ENCODE data around the gene IQUB. TPM values are rescaled to one million over a fixed set of nuclear protein-coding genes. Genes with fewer than 3 reads are reported as not detected.
A peak's percentile ranks its signal among the peaks of the same experiment; 100 is the strongest.

IQUB gene
- total and polyA plus RNA-seq, 2 donors (not counting 1 experiment from before 2014, with no cell fraction given): 0.01 to 0.12 TPM

DNA sequence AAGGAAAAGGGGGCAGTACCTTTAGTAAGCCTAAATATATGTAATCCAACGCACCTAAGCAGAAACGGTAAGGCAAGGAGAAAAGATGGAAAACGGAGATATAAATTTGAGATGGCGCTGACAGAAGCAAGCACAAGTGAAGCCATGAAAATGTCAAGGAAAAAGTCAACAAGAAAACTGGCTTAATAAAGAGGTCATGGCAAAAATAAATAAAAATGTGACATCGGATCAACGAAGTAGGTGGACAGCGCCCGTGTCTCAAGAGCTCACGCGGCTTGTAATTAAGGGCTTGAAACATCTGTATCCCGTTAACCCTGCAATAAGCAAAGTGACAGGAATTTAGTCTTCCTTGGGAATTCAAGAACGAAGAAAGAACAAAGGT, 22.6 kb upstream of the IQUB start:
- Mint-ChIP-seq H3K4me3 (no peak overlapping the region), H3K4me1 (peaks cover 9% of the 10 kb centered on the region), H3K27me3 (peaks cover 15% of the 10 kb centered on the region), H3K27ac (no peak overlapping the region), H3K9me3 (ENCODE audit: insufficient read depth) (no peaks in the 10 kb centered on the region)
- Histone ChIP-seq H4K20me1 (ENCODE audit: control insufficient read depth, insufficient read depth, low read length, poor library complexity, severe bottlenecking) (no peaks in the 10 kb centered on the region), H3K4me1 (ENCODE audit: control insufficient read depth in 2 of 2, insufficient read depth in 2 of 2, low read length in 2 of 2) (peaks cover 14 to 17% of the 10 kb centered on the region in 2 donors), H3K27me3 (replicated peaks in 1 of 4; ENCODE audit: control extremely low read depth in 1 of 4, control insufficient read depth in 3 of 4, insufficient read depth in 4 of 4, low read length in 3 of 4) (no peaks in the 10 kb centered on the region), H3K9me3 (ENCODE audit: control extremely low read depth in 1 of 3, control insufficient read depth in 2 of 3, insufficient read depth in 1 of 3, low read length in 2 of 3) (no peaks in the 10 kb centered on the region), H3K9ac (ENCODE audit: low read length) (peak overlapping the region; percentile 95), H3K27ac (ENCODE audit: low read length in 2 of 2) (peak overlapping the region; percentile 67 to 86), H3K4me2 (replicated peaks; ENCODE audit: low read depth, low read length, poor library complexity, severe bottlenecking) (peak overlapping the region; percentile 80), H3K79me2 (ENCODE audit: control insufficient read depth, insufficient read depth, low read length) (peaks cover 38% of the 10 kb centered on the region), H3K4me3 (ENCODE audit: control extremely low read depth in 1 of 5, extremely low read depth in 1 of 5, insufficient read depth in 1 of 5, low read depth in 2 of 5, low read length in 4 of 5) (peak overlapping the region; percentile 75 to 99 (median 96)), H2AFZ (ENCODE audit: insufficient read depth, low read depth, low read length, poor library complexity, severe bottlenecking) (peak overlapping the region; percentile 94), H3K36me3 (replicated peaks in 1 of 2; ENCODE audit: control extremely low read depth in 1 of 2, control insufficient read depth in 1 of 2, extremely low read depth in 1 of 2, insufficient read depth in 2 of 2, low read length in 1 of 2) (peaks cover 0 to 12% of the 10 kb centered on the region in 2 experiments)
- TF ChIP-seq EZH2 (IDR thresholded peaks at IDR 0.05; ENCODE audit: borderline replicate concordance, insufficient read depth, low read depth, low read length, poor library complexity, severe bottlenecking): no peak
- TF ChIP-seq, protein P1, sequence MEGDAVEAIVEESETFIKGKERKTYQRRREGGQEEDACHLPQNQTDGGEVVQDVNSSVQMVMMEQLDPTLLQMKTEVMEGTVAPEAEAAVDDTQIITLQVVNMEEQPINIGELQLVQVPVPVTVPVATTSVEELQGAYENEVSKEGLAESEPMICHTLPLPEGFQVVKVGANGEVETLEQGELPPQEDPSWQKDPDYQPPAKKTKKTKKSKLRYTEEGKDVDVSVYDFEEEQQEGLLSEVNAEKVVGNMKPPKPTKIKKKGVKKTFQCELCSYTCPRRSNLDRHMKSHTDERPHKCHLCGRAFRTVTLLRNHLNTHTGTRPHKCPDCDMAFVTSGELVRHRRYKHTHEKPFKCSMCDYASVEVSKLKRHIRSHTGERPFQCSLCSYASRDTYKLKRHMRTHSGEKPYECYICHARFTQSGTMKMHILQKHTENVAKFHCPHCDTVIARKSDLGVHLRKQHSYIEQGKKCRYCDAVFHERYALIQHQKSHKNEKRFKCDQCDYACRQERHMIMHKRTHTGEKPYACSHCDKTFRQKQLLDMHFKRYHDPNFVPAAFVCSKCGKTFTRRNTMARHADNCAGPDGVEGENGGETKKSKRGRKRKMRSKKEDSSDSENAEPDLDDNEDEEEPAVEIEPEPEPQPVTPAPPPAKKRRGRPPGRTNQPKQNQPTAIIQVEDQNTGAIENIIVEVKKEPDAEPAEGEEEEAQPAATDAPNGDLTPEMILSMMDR (IDR thresholded peaks at IDR 0.05): no peak
- CTCF ChIA-PET: interaction anchor here (0.7 to 1.6 kb wide), 3 partner anchors 18 to 145 kb away, joined by 3 to 8 read pairs (median 5); partner anchors contain the start of gene IQUB
- POLR2A ChIA-PET: interaction anchor here (1.6 kb wide), 2 partner anchors 22 to 192 kb away, joined by 8 to 9 read pairs; partner anchors contain the start of genes IQUB and WASL
- DNase-seq: no peak
- ATAC-seq (ENCODE audit: low read depth): no peak
- 5% methylated on average over 10 of the region's 12 CpGs for WGBS (ENCODE audit: insufficient coverage)
- intact Hi-C loops (cut with micrococcal nuclease): loop anchor here (1.0 to 10.0 kb wide), 4 partner anchors 22 to 1412 kb away; partner anchors contain the start of genes AASS, POT1 and WASL

DNA sequence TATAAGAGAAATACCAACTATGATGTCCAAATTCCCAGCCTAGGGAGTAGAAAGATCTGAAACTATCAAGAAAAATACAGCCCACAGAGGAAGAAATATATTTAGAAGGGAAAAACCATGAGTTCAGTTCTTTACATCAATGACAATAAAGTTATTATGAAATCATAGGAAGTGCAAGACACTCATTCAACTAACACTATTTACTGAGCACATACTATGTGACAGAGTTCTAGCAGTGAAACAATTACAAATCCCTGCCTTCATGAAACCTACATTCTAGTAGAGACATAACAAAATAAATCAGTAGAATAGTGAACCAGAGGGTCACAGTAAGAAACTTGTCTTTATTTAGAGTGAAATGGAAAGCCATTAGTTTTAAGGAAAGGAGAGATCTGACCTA, 21.1 kb upstream of the IQUB start:
- no peaks in the 10 kb centered on the region for H3K9me3 ChIP-seq (ENCODE audit: control extremely low read depth in 1 of 3, control insufficient read depth in 2 of 3, insufficient read depth in 1 of 3, low read length in 2 of 3)
- DNase-seq: no peak
- POLR2A ChIA-PET: no interaction called here

More for the DNA sequence above, 21.1 kb upstream of the IQUB start:
- no peaks in the 10 kb centered on the region for H4K20me1 ChIP-seq (ENCODE audit: control insufficient read depth, insufficient read depth, low read length, poor library complexity, severe bottlenecking)
- Mint-ChIP-seq H3K27me3 (peaks cover 6% of the 10 kb centered on the region), H3K9me3 (ENCODE audit: insufficient read depth) (no peaks in the 10 kb centered on the region), H3K4me1 (peaks cover 9% of the 10 kb centered on the region), H3K4me3 (no peak overlapping the region), H3K27ac (no peak overlapping the region)
- ATAC-seq (ENCODE audit: low read depth): no peak
- CTCF ChIA-PET: no interaction called here
- no peak overlapping the region for H3K9ac ChIP-seq (ENCODE audit: low read length)
- H3K4me3 ChIP-seq (ENCODE audit: control extremely low read depth in 1 of 5, extremely low read depth in 1 of 5, insufficient read depth in 1 of 5, low read depth in 2 of 5, low read length in 4 of 5): no peak overlapping the region
- H2AFZ ChIP-seq (ENCODE audit: insufficient read depth, low read depth, low read length, poor library complexity, severe bottlenecking): no peak overlapping the region
- H3K4me2 ChIP-seq (replicated peaks; ENCODE audit: low read depth, low read length, poor library complexity, severe bottlenecking): no peak overlapping the region
- peaks cover 1 to 18% of the 10 kb centered on the region in 2 experiments for H3K36me3 ChIP-seq (replicated peaks in 1 of 2; ENCODE audit: control extremely low read depth in 1 of 2, control insufficient read depth in 1 of 2, extremely low read depth in 1 of 2, insufficient read depth in 2 of 2, low read length in 1 of 2)
- no peak overlapping the region for H3K27ac ChIP-seq (ENCODE audit: low read length in 2 of 2)
- no peak for TF ChIP-seq EZH2 (IDR thresholded peaks at IDR 0.05; ENCODE audit: borderline replicate concordance, insufficient read depth, low read depth, low read length, poor library complexity, severe bottlenecking)
- TF ChIP-seq, protein P1 (IDR thresholded peaks at IDR 0.05): no peak
- H3K79me2 ChIP-seq (ENCODE audit: control insufficient read depth, insufficient read depth, low read length): peaks cover 41% of the 10 kb centered on the region
- no peaks in the 10 kb centered on the region for H3K27me3 ChIP-seq (replicated peaks in 1 of 4; ENCODE audit: control extremely low read depth in 1 of 4, control insufficient read depth in 3 of 4, insufficient read depth in 4 of 4, low read length in 3 of 4)
- intact Hi-C loops (cut with micrococcal nuclease): loop anchor here (10.0 kb wide), 1 partner anchor 1411 kb away; the partner anchor contains the start of gene AASS
- peaks cover 14 to 17% of the 10 kb centered on the region in 2 donors for H3K4me1 ChIP-seq (ENCODE audit: control insufficient read depth in 2 of 2, insufficient read depth in 2 of 2, low read length in 2 of 2)

Measured in B cell (primary cell).